Immature natural killer cell (primary cell): ENCODE results near the gene SRGAP3. TPM values are rescaled to one million over a fixed set of nuclear protein-coding genes. Genes with fewer than 3 reads are reported as not detected.

ENCODE experiments used
- DNase-seq, 3 donors: peaks; one replicate each; pipeline ENCODE4 v3.0.0; 2022; ENCODE audit warnings: mixed read lengths in 1 of 3
- H3K27ac Mint-ChIP-seq, 6 donors: one replicate each; pipeline ENCODE4 v1.8.0; 2020; ENCODE audit warnings: mixed read lengths in 6 of 6, mild to moderate bottlenecking in 5 of 6, inconsistent platforms in 4 of 6, moderate library complexity in 3 of 6
- H3K27me3 Mint-ChIP-seq, 3 donors: one replicate each; pipeline ENCODE4 v1.8.0; 2020 to 2021; ENCODE audit warnings: low read depth in 3 of 3, mild to moderate bottlenecking in 3 of 3, mixed read lengths in 3 of 3, moderate library complexity in 3 of 3, inconsistent platforms in 1 of 3
- H3K36me3 Mint-ChIP-seq, 3 donors: one replicate each; pipeline ENCODE4 v1.8.0; 2020; ENCODE audit warnings: mixed read lengths in 3 of 3, inconsistent platforms in 2 of 3, mild to moderate bottlenecking in 2 of 3
- H3K4me1 Mint-ChIP-seq, 2 donors: one replicate each; pipeline ENCODE4 v1.8.0; 2020; ENCODE audit warnings: inconsistent platforms in 2 of 2, mild to moderate bottlenecking in 2 of 2, mixed read lengths in 2 of 2, moderate library complexity in 1 of 2
- H3K4me3 Mint-ChIP-seq, 5 donors: one replicate each; pipeline ENCODE4 v1.8.0; 2020; ENCODE audit warnings: mild to moderate bottlenecking in 5 of 5, mixed read lengths in 5 of 5, inconsistent platforms in 3 of 5, moderate library complexity in 3 of 5
- H3K9me3 Mint-ChIP-seq, 6 donors: one replicate each; pipeline ENCODE4 v1.8.0; 2020; ENCODE audit warnings: mild to moderate bottlenecking in 6 of 6, mixed read lengths in 6 of 6, inconsistent platforms in 4 of 6, moderate library complexity in 3 of 6
- polyA plus RNA-seq, 3 donors: library from polyadenylated mRNA; unstranded; fragments of 300-500 nt; fragmentation: Illumina TruSeq; gene quantifications; one replicate each; pipeline ENCODE4 v1.2.3, GENCODE V29; 2021

The SRGAP3 gene
- polyA plus RNA-seq, 3 donors from 2014 or later, result 0.29 to 0.99 TPM; not detected in 1

DNA sequence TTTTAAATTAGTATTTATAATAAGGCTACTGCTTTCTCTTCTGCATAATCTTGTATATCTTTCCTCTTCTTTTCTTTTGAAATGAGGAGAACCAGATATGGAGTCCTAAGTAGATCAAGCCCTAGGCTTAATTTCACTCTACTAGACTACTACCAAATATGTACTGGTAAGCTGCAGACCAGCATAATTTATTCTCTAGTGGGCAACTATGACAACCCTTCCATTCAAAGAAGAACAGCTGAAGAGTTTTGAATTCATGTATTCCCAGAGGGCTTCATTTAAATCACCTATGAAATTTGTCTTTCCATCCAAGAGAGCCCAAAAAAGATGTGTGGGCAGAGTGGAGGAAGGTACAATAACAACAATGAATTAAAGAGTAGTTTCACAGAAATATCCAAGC lies 296.1 kb downstream of the SRGAP3 start:
- no peak for DNase-seq
- no peaks in the 10 kb centered on the region for H3K9me3 Mint-ChIP-seq
- no peak overlapping the region for H3K27ac Mint-ChIP-seq
- peaks cover 0 to 10% (median 6%) of the 10 kb centered on the region in 3 donors for H3K36me3 Mint-ChIP-seq
- no peaks in the 10 kb centered on the region for H3K27me3 Mint-ChIP-seq
- H3K4me1 Mint-ChIP-seq, result no peaks in the 10 kb centered on the region
- H3K4me3 Mint-ChIP-seq, result no peak overlapping the region

DNA sequence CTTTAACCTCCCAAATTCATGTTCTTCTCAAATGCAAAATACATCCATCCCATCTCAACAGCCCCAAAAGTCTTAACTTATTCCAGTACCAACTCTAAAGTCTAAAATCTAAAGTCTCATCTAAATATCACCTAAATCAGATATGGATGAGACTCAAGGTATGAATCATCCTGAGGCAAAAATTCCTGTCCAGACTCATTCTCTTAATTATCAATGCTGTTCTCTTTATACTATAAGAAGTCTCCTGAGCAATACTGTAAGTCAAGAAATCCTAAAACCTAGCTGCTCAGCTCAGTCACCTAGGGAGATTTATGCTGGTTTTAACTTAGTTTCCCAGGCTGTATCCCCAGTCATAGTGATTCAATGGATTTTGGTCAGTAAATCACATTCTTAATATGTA lies 297.3 kb downstream of the SRGAP3 start:
- Mint-ChIP-seq H3K4me1 (no peaks in the 10 kb centered on the region), H3K27ac (no peak overlapping the region), H3K27me3 (no peaks in the 10 kb centered on the region)

DNA sequence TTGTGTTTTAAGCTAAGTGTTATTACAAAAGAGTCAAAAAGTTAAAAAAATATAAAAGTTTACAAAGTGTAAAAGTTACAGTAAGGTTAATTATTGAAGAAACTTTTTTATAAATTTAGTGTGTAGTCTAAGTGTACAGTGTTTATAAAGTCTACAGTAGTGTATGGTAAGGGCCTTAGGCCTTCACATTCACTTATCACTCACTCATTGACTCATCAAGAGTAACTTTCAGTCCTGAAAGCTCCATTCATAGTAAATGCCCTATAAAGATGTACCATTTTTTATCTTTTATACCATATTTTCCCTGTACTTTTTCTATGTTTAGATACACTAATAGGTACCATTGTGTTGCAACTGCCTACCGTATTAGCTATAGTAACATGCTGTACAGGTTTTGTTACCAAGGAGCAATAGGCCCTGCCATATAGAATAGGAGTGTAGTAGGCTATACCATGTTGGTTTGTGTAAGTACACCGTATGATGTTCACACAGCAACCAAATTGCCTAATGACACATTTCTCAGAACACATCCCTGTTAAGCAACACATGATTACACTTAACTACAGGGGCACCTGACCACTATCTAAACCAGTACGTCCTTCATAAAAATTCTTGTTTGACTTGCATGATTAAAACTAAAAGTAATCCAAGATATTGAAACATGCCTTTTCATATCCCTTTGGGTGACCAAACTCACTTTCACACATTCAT lies 303.4 kb downstream of the SRGAP3 start:
- H3K4me3 Mint-ChIP-seq, result no peak overlapping the region
- H3K9me3 Mint-ChIP-seq, result peaks cover 0 to 14% (median 7%) of the 10 kb centered on the region in 6 donors
- no peaks in the 10 kb centered on the region for H3K4me1 Mint-ChIP-seq
- H3K27me3 Mint-ChIP-seq, result peaks cover 0 to 2% (median 0%) of the 10 kb centered on the region in 3 donors
- peaks cover 28 to 33% (median 31%) of the 10 kb centered on the region in 3 donors for H3K36me3 Mint-ChIP-seq
- H3K27ac Mint-ChIP-seq, result no peak overlapping the region
- no peak for DNase-seq

More for the DNA sequence above, 297.3 kb downstream of the SRGAP3 start:
- peaks cover 0 to 10% (median 6%) of the 10 kb centered on the region in 3 donors for H3K36me3 Mint-ChIP-seq
- H3K9me3 Mint-ChIP-seq, result no peaks in the 10 kb centered on the region
- no peak overlapping the region for H3K4me3 Mint-ChIP-seq
- no peak for DNase-seq

DNA sequence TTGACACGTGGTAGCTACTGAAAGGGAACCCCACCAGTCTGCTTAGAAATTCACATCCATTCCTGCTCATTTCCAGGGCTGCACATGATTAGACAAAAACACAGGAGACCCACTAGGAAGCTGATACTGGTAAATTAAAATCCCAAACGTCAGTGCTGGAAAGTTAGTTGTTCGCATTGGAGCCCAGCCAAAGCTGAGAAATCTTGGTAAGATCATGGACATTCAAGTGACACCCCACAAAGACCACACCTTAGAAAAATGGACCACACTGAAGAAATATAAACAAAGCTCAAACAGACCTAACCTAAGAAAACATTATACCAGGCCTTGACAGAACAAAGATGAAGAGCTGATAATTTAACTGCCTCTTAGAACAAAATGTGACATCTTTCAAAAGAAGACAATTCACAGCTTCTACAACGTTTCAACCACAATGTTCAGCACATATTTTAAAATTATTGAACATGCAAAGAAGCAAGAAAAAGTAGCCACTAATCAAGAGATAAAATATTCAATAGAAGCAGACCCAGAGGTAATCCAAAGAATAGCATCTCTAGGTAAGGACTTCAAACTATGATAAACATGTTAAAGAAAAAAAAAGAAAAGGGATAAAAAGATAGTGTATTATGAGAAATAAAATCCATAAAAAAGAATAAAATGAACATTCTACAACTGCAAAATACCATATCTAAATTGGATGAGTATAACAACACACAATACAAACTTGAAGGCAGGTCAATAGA lies 306.5 kb downstream of the SRGAP3 start:
- Mint-ChIP-seq H3K27ac (no peak overlapping the region), H3K36me3 (peaks cover 33 to 46% (median 44%) of the 10 kb centered on the region in 3 donors), H3K9me3 (peaks cover 0 to 14% (median 7%) of the 10 kb centered on the region in 6 donors), H3K27me3 (peaks cover 0 to 2% (median 0%) of the 10 kb centered on the region in 3 donors), H3K4me3 (no peak overlapping the region), H3K4me1 (no peaks in the 10 kb centered on the region)
- DNase-seq, result no peak

DNA sequence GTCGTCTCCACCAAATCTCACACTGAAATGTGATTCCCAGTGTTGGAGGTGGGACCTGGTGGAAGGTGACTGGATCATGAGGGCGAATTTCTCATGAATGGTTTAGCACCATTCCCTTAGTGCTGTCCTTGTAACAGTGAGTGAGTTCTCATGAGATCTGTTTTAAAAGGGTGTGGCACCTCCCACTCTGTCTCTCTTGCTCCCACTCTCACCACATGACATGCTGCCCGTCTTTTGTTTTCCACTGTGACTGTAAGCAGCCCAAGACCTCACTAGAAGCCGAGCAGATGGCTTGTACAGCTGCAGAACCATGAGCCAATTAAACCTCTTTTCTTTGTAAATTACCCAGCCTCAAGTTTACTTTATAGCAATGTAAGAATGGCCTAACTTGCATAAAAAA lies 307.3 kb downstream of the SRGAP3 start:
- Mint-ChIP-seq H3K4me3 (no peak overlapping the region), H3K4me1 (no peaks in the 10 kb centered on the region), H3K27ac (no peak overlapping the region), H3K36me3 (peaks cover 33 to 48% (median 46%) of the 10 kb centered on the region in 3 donors), H3K9me3 (peaks cover 0 to 14% (median 7%) of the 10 kb centered on the region in 6 donors), H3K27me3 (peaks cover 0 to 2% (median 0%) of the 10 kb centered on the region in 3 donors)
- no peak for DNase-seq

DNA sequence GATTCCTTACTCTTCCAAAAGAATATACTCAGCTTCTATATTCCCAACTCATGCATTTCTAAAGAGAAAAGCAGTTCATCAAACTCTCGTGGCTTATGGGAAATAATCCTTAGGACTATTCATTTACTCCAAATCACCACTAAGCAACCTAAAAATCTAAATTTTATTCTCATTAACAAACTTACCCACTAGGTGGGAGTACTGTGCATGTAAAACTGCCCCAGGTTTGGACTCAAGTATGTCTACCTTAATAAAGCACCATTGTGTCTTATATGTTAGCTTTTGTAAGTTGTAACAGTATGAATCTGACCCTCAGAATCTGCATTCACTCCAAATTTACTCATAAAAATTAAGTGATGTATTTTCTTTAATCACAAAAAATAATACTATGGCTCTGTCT lies 311.4 kb downstream of the SRGAP3 start:
- no peaks in the 10 kb centered on the region for H3K4me1 Mint-ChIP-seq
- peaks cover 0 to 7% (median 4%) of the 10 kb centered on the region in 6 donors for H3K9me3 Mint-ChIP-seq
- H3K4me3 Mint-ChIP-seq, result no peak overlapping the region
- peaks cover 0 to 2% (median 0%) of the 10 kb centered on the region in 3 donors for H3K27me3 Mint-ChIP-seq
- H3K36me3 Mint-ChIP-seq, result peaks cover 23 to 39% (median 32%) of the 10 kb centered on the region in 3 donors
- no peak overlapping the region for H3K27ac Mint-ChIP-seq
- no peak for DNase-seq

DNA sequence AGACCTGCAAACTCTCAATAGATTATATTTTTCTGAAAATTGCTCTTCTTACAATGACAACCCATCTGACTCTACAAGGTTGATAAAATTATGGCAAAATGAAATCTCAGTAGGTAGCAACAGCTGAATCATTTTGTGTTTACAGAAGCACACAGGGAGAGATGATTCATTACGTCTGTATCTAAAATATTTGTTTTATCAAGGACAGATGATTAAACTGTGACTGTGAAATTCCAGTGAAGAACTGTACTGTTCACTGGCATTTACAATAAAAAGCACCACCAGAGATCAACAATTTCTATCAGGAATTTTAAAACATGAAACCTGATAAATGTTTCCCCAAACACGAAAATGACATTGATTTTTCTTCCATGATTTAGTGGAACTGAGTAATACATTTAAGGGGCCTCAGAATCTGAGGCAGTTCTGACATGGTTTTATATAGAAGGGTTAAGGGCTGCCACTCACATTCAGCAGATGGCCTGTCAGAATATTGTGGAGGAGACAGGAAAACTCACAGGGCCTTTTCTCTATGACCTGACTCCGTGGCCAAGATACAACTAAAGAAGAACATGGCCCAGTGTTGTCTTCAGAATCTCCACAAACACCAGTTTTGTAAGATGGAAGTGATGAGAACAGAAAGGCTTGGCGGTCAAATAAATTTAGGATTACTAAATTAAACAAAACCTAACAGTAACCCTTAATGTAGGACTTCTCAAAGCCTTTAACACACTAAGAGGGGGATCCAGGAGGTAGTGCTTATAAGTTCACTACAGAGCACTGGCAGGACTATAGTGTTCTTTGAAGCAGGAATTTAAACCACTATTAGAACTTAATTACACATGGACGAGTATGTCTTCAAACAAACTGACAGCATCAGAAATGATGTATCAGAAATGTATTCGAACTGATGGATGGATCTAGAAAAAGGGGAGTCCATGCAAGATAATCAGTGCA lies 312.1 kb downstream of the SRGAP3 start:
- H3K27me3 Mint-ChIP-seq, result no peaks in the 10 kb centered on the region
- no peak overlapping the region for H3K4me3 Mint-ChIP-seq
- H3K27ac Mint-ChIP-seq, result no peak overlapping the region
- peaks cover 17 to 32% (median 25%) of the 10 kb centered on the region in 3 donors for H3K36me3 Mint-ChIP-seq
- DNase-seq, result no peak
- H3K4me1 Mint-ChIP-seq, result no peaks in the 10 kb centered on the region
- peaks cover 0 to under 1% (median 0%) of the 10 kb centered on the region in 6 donors for H3K9me3 Mint-ChIP-seq

DNA sequence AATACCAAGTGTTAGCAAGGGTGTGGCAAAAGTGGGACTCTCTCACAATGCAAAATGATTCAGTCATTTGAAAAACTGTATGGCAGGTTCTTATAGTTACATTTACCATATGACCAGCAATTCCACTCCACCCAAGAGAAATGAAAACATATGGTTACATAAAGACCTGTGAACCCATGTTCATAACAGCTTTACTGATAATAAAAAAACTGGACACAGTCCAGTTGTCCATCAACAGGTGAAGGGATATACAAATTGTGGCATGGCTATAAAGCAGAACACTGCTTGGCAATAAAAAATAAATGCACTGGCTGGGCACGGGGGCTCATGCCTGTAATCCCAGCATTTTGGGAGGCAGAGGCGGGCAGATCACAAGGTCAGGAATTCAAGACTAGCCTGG lies 316.9 kb downstream of the SRGAP3 start:
- H3K27me3 Mint-ChIP-seq, result no peaks in the 10 kb centered on the region
- no peak overlapping the region for H3K27ac Mint-ChIP-seq
- no peak overlapping the region for H3K4me3 Mint-ChIP-seq
- peaks cover 0 to 2% (median 0%) of the 10 kb centered on the region in 6 donors for H3K9me3 Mint-ChIP-seq
- peaks cover 0 to 10% (median 5%) of the 10 kb centered on the region in 3 donors for H3K36me3 Mint-ChIP-seq
- no peak for DNase-seq
- no peaks in the 10 kb centered on the region for H3K4me1 Mint-ChIP-seq

DNA sequence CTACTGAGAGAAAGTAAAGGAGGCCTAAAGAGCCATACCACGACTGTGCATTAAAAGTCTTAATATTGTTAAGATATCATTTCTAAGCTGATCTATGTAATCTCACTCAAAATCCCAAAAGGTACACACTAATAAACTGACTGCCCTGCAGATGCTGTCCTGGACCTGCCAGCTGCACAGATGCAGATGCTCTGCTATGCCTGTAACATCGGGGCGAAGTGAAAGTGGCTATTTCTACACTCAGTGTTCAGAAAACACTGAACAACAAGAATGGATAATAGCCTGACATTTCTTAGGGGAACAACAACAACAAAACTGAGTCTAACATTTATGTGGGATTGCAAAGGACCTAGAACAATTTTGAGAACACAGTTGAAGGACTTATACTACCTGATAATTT lies 318.1 kb downstream of the SRGAP3 start:
- H3K36me3 Mint-ChIP-seq, result peaks cover 0 to 8% (median 5%) of the 10 kb centered on the region in 3 donors

More for the DNA sequence above, 318.1 kb downstream of the SRGAP3 start:
- H3K4me3 Mint-ChIP-seq, result no peak overlapping the region
- no peaks in the 10 kb centered on the region for H3K4me1 Mint-ChIP-seq
- H3K27me3 Mint-ChIP-seq, result no peaks in the 10 kb centered on the region
- no peak for DNase-seq
- peaks cover 0 to 2% (median 0%) of the 10 kb centered on the region in 6 donors for H3K9me3 Mint-ChIP-seq
- H3K27ac Mint-ChIP-seq, result peak overlapping the region in 1 of 6 donors; percentile 3

Other genes with a start within 250 kb of the SRGAP3 start
- 10 to 100 TPM; 13.2 to 23.1 (median 15.3) TPM for gene THUMPD3, start 113.4 kb upstream of the SRGAP3 start, polyA plus RNA-seq
- gene SETD5, start 148.0 kb upstream of the SRGAP3 start, polyA plus RNA-seq, result 10 to 100 TPM; 13.7 to 50.2 (median 19.2) TPM